ENCODE measurements around the gene KLRC3.
"Not testable (repeated sequence)": the region's sequence is repeated elsewhere in the genome, so short reads cannot be mapped to it uniquely, and the experiment has no call there.

Gene KLRC3

GRCh38 chr12:10420334-10420733 lies at the start of gene KLRC3:
TSS of gene KLRC3 (minus strand) at chr12:10420595. CDS start at chr12:10420550, 45 bp downstream.
- not testable (repeated sequence) for DNase-seq

GRCh38 chr12:10469701-10470100 lies 49.3 kb upstream of the KLRC3 start:
- DNase-seq = no peak

GRCh38 chr12:10466311-10466710 lies 45.9 kb upstream of the KLRC3 start:
- DNase-seq = no peak

- DNase-seq = no peak
These were observed 37.4 kb upstream of the KLRC3 start for GRCh38 chr12:10457760-10458159.

GRCh38 chr12:10456856-10457255 lies 36.5 kb upstream of the KLRC3 start:
- no peak for DNase-seq

- no peak for DNase-seq
These were observed 35.4 kb upstream of the KLRC3 start for GRCh38 chr12:10455766-10456165.

GRCh38 chr12:10454531-10454930 lies 34.1 kb upstream of the KLRC3 start:
- DNase-seq = no peak

GRCh38 chr12:10453156-10453555 lies 32.8 kb upstream of the KLRC3 start, which contains the start of gene KLRC1:
TSS of gene KLRC1 (minus strand) at chr12:10453377. CDS start at chr12:10451156, 2,221 bp downstream.
- DNase-seq = no peak

- DNase-seq = no peak
These were observed 27.8 kb upstream of the KLRC3 start for GRCh38 chr12:10448236-10448635.

- not testable (repeated sequence) for DNase-seq
These were observed 25.7 kb upstream of the KLRC3 start for GRCh38 chr12:10446052-10446451.

GRCh38 chr12:10441144-10441543 lies 20.7 kb upstream of the KLRC3 start:
- DNase-seq = not testable (repeated sequence)

- DNase-seq = not testable (repeated sequence)
These were observed 19.3 kb upstream of the KLRC3 start for GRCh38 chr12:10439608-10440274.

GRCh38 chr12:10437601-10438000 lies 17.2 kb upstream of the KLRC3 start:
- DNase-seq = not testable (repeated sequence)

GRCh38 chr12:10435816-10436215 lies 15.4 kb upstream of the KLRC3 start, which contains the start of gene KLRC2:
TSS of gene KLRC2 (minus strand) at chr12:10436010. CDS start at chr12:10435986, 24 bp downstream.
- peak; percentile 51 for DNase-seq

- DNase-seq = not testable (repeated sequence)
These were observed 10.2 kb upstream of the KLRC3 start for GRCh38 chr12:10430623-10431022.

GRCh38 chr12:10425938-10426337 lies 5.5 kb upstream of the KLRC3 start:
- DNase-seq = not testable (repeated sequence)

GRCh38 chr12:10424260-10424899 lies 4.0 kb upstream of the KLRC3 start:
- DNase-seq = not testable (repeated sequence)

GRCh38 chr12:10422159-10422558 lies 1.8 kb upstream of the KLRC3 start:
- not testable (repeated sequence) for DNase-seq

- peak; percentile 89 for DNase-seq
These were observed 11.0 kb downstream of the KLRC3 start, which contains the start of gene KLRC4 for GRCh38 chr12:10409392-10409791. TSS of gene KLRC4 (minus strand) at chr12:10409757. CDS start at chr12:10409575, 182 bp downstream.

GRCh38 chr12:10408842-10409241 lies 11.6 kb downstream of the KLRC3 start:
- no peak for DNase-seq

- DNase-seq = no peak
These were observed 13.7 kb downstream of the KLRC3 start for GRCh38 chr12:10406725-10407124.

- DNase-seq = no peak
These were observed 15.1 kb downstream of the KLRC3 start for GRCh38 chr12:10405294-10405693.

GRCh38 chr12:10404798-10405197 lies 15.6 kb downstream of the KLRC3 start:
- no peak for DNase-seq

- no peak for DNase-seq
These were observed 19.6 kb downstream of the KLRC3 start for GRCh38 chr12:10400829-10401228.
